Measurements from ENCODE around the gene KCNK6.

Gene KCNK6

GRCh38 chr19:38283271-38283670 is 36.4 kb upstream of the KCNK6 start:
- Histone ChIP-seq H3K4me3 (ENCODE audit: low read depth, low read length) (no peak overlapping the region), H3K27me3 (replicated peaks) (no peaks in the 10 kb centered on the region), H3K36me3 (replicated peaks) (no peaks in the 10 kb centered on the region), H3K27ac (no peak overlapping the region)
- TF ChIP-seq, protein P1, sequence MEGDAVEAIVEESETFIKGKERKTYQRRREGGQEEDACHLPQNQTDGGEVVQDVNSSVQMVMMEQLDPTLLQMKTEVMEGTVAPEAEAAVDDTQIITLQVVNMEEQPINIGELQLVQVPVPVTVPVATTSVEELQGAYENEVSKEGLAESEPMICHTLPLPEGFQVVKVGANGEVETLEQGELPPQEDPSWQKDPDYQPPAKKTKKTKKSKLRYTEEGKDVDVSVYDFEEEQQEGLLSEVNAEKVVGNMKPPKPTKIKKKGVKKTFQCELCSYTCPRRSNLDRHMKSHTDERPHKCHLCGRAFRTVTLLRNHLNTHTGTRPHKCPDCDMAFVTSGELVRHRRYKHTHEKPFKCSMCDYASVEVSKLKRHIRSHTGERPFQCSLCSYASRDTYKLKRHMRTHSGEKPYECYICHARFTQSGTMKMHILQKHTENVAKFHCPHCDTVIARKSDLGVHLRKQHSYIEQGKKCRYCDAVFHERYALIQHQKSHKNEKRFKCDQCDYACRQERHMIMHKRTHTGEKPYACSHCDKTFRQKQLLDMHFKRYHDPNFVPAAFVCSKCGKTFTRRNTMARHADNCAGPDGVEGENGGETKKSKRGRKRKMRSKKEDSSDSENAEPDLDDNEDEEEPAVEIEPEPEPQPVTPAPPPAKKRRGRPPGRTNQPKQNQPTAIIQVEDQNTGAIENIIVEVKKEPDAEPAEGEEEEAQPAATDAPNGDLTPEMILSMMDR (IDR thresholded peaks at IDR 0.05; ENCODE audit: low read depth, low read length, missing control alignments), result no peak
- DNase-seq, result no peak
- in situ Hi-C loops (cut with HindIII; ENCODE audit: low pct_ligation_motif_present, low sequenced_read_pairs), result no loop called here

- in situ Hi-C loops (cut with HindIII; ENCODE audit: low pct_ligation_motif_present, low sequenced_read_pairs), result no loop called here
- H3K36me3 ChIP-seq (replicated peaks), result no peaks in the 10 kb centered on the region
- no peak overlapping the region for H3K27ac ChIP-seq
- TF ChIP-seq, protein P1 (IDR thresholded peaks at IDR 0.05; ENCODE audit: low read depth, low read length, missing control alignments), result no peak
- no peaks in the 10 kb centered on the region for H3K27me3 ChIP-seq (replicated peaks)
- H3K4me3 ChIP-seq (ENCODE audit: low read depth, low read length), result no peak overlapping the region
- DNase-seq, result no peak
Measured at GRCh38 chr19:38284422-38284821, 35.2 kb upstream of the KCNK6 start.

- Histone ChIP-seq H3K36me3 (replicated peaks) (no peaks in the 10 kb centered on the region), H3K27me3 (replicated peaks) (no peaks in the 10 kb centered on the region), H3K27ac (no peak overlapping the region), H3K4me3 (ENCODE audit: low read depth, low read length) (no peak overlapping the region)
- no peak for DNase-seq
- TF ChIP-seq, protein P1 (IDR thresholded peaks at IDR 0.05; ENCODE audit: low read depth, low read length, missing control alignments), result no peak
- in situ Hi-C loops (cut with HindIII; ENCODE audit: low pct_ligation_motif_present, low sequenced_read_pairs), result no loop called here
Measured at GRCh38 chr19:38285567-38285966, 34.1 kb upstream of the KCNK6 start.

DNA sequence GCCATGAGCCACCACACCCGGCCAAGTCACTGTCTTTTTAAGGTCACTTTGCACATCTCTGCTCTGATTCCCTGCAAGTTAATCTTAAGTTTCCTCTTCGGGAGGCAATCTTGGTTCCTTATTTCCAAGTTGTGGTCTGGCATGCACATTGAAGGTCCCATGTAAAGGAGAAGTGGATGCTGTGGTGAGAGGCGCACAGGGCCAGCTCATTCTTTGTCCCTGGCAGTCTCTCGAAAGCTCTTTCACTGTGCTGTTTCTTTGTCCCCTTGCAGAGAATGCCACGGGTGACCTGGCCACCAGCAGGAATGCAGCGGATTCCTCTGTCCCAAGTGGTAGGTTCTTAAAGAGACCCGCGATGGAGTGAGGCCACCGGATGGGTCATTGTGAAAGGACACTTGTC is 32.0 kb upstream of the KCNK6 start:
- TF ChIP-seq, protein P1 (IDR thresholded peaks at IDR 0.05; ENCODE audit: low read depth, low read length, missing control alignments), result no peak

DNA sequence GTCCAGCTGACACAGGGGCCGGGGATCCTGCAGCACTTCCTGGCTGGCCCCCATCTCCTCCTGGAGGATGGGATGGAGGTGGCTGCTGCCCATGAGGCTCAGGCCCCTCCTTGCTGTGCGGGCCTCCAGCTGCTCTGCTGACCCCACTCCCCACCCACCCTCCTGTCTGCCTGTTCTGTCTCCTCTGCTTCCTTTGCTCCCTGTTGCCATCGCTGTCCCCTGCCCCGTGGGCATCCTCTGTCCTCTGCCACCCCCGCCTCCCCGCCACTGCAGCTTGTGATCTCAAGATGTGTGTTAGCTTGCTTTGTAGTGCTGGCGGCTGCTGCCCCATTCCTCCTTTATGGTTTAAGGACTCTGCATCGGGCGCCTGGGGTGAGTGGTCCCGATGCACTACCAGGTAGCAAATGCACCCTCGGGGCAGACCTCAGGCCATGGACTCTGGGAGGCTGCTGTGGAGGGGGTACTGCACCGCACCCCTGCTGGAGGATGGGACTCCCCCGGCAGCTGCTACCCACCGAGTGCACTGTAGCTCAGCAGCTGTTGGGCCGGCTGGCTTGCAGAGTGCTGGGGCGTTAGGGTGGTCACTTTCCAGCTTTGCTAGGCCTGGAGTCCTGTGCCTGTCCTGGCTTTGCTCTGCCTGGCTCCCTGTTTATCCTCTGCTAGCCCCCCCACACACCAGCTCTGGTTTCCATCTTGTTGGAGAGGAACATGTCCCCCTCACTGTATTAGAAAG is 31.4 kb upstream of the KCNK6 start:
- DNase-seq, result no peak
- H3K27me3 ChIP-seq (replicated peaks), result no peaks in the 10 kb centered on the region
- in situ Hi-C loops (cut with HindIII; ENCODE audit: low pct_ligation_motif_present, low sequenced_read_pairs), result no loop called here
- H3K4me3 ChIP-seq (ENCODE audit: low read depth, low read length), result no peak overlapping the region
- TF ChIP-seq, protein P1 (IDR thresholded peaks at IDR 0.05; ENCODE audit: low read depth, low read length, missing control alignments), result no peak
- no peaks in the 10 kb centered on the region for H3K36me3 ChIP-seq (replicated peaks)
- no peak overlapping the region for H3K27ac ChIP-seq

More for the DNA sequence above, 32.0 kb upstream of the KCNK6 start:
- Histone ChIP-seq H3K4me3 (ENCODE audit: low read depth, low read length) (no peak overlapping the region), H3K27ac (no peak overlapping the region), H3K36me3 (replicated peaks) (no peaks in the 10 kb centered on the region), H3K27me3 (replicated peaks) (no peaks in the 10 kb centered on the region)
- DNase-seq, result no peak
- in situ Hi-C loops (cut with HindIII; ENCODE audit: low pct_ligation_motif_present, low sequenced_read_pairs), result no loop called here

- no peak for DNase-seq
- no peak overlapping the region for H3K4me3 ChIP-seq (ENCODE audit: low read depth, low read length)
- TF ChIP-seq, protein P1 (IDR thresholded peaks at IDR 0.05; ENCODE audit: low read depth, low read length, missing control alignments), result no peak
- no peaks in the 10 kb centered on the region for H3K27me3 ChIP-seq (replicated peaks)
- in situ Hi-C loops (cut with HindIII; ENCODE audit: low pct_ligation_motif_present, low sequenced_read_pairs), result no loop called here
- H3K36me3 ChIP-seq (replicated peaks), result no peaks in the 10 kb centered on the region
- peak overlapping the region; percentile 44 for H3K27ac ChIP-seq
Measured at GRCh38 chr19:38289955-38290354, 29.7 kb upstream of the KCNK6 start.
